B cell (primary cell): ENCODE results near the gene USP2. TPM values are rescaled to one million over a fixed set of nuclear protein-coding genes. Genes with fewer than 3 reads are reported as not detected.

Source experiments
- ATAC-seq: fragments of 200-7000 bp; cut with Tn5 transposase; one replicate; pipeline ENCODE4 v1.10.0; 2021; ENCODE audit warnings: low read depth, mild to moderate bottlenecking, moderate number of reproducible peaks, moderate library complexity
- CTCF ChIA-PET: fragments of 350-600 bp; sonication (Branson Sonifier 250); formaldehyde crosslinking; loops from one replicate; lab custom pipeline; 2021; ENCODE audit warnings: antibody characterized with exemption, inconsistent platforms; lab: Charles Lee
- POLR2A ChIA-PET: fragments of 350-600 bp; sonication (Branson Sonifier 250); formaldehyde crosslinking; loops from one replicate; lab custom pipeline; 2021; ENCODE audit warnings: antibody characterized with exemption; lab: Charles Lee
- DNase-seq: peaks from one replicate; pipeline ENCODE4 v3.0.0; 2013
- H2AFZ ChIP-seq: 2 replicates; pipeline ENCODE4 v1.6.1; 2012; ENCODE audit warnings: mild to moderate bottlenecking, low read depth, low read length; ENCODE audit not compliant: insufficient read depth, poor library complexity, severe bottlenecking
- H3K27ac ChIP-seq, 2 donors: 1 replicate in 1 of 2; 2 replicates in 1 of 2; pipeline ENCODE4 v1.5.1; 2012 to 2013; ENCODE audit warnings: low read length in 2 of 2, mild to moderate bottlenecking in 2 of 2, moderate library complexity in 1 of 2
- H3K27me3 ChIP-seq, 4 experiments: fragments of 200-600 bp in 1 of 4; sonication (generic) in 1 of 4; replicated peaks in 1 of 4; 1 replicate in 2 of 4; 2 replicates in 2 of 4; pipeline versions ENCODE4 v1.6.1 to v1.7.0; 2013 to 2016; ENCODE audit warnings: low read length in 3 of 4, mild to moderate bottlenecking in 2 of 4, mixed read lengths in 1 of 4, moderate library complexity in 1 of 4; ENCODE audit not compliant: insufficient read depth in 4 of 4, control insufficient read depth in 3 of 4; ENCODE audit errors: control extremely low read depth in 1 of 4
- H3K36me3 ChIP-seq, 2 experiments: replicated peaks in 1 of 2; 1 replicate in 1 of 2; 2 replicates in 1 of 2; pipeline versions ENCODE4 v1.6.1 to v1.7.1; 2013; ENCODE audit warnings: low read length in 1 of 2; ENCODE audit not compliant: insufficient read depth in 2 of 2, control insufficient read depth in 1 of 2; ENCODE audit errors: control extremely low read depth in 1 of 2, extremely low read depth in 1 of 2
- H3K4me1 ChIP-seq, 2 donors: fragments of 200-600 bp in 1 of 2; sonication (generic) in 1 of 2; 1 replicate in 1 of 2; 2 replicates in 1 of 2; pipeline versions ENCODE4 v1.5.1 to v1.6.1; 2013 to 2017; ENCODE audit warnings: low read length in 2 of 2; ENCODE audit not compliant: control insufficient read depth in 2 of 2, insufficient read depth in 2 of 2
- H3K4me2 ChIP-seq: replicated peaks from 2 replicates; pipeline ENCODE3; 2012; ENCODE audit warnings: mild to moderate bottlenecking, low read depth, low read length; ENCODE audit not compliant: poor library complexity, severe bottlenecking
- H3K4me3 ChIP-seq, 5 experiments: fragments of 200-600 bp in 1 of 5; sonication (generic) in 1 of 5; 1 replicate in 3 of 5; 2 replicates in 2 of 5; pipeline versions ENCODE4 v1.5.1 to v1.7.0; 2011 to 2016; ENCODE audit warnings: low read length in 4 of 5, mild to moderate bottlenecking in 4 of 5, low read depth in 2 of 5, control low read depth in 1 of 5, moderate library complexity in 1 of 5; ENCODE audit not compliant: insufficient read depth in 1 of 5; ENCODE audit errors: control extremely low read depth in 1 of 5, extremely low read depth in 1 of 5
- H3K79me2 ChIP-seq: fragments of 200-600 bp; sonication (generic); one replicate; pipeline ENCODE4 v1.6.0; 2016; ENCODE audit warnings: low read length; ENCODE audit not compliant: control insufficient read depth, insufficient read depth
- H3K9ac ChIP-seq: fragments of 200-600 bp; sonication (generic); 2 replicates; pipeline ENCODE4 v1.6.1; 2017; ENCODE audit warnings: mild to moderate bottlenecking, low read length, moderate library complexity
- H3K9me3 ChIP-seq, 3 donors: one replicate each; pipeline versions ENCODE4 v1.6.1 to v1.7.1; 2013; ENCODE audit warnings: low read length in 2 of 3; ENCODE audit not compliant: control insufficient read depth in 2 of 3, insufficient read depth in 1 of 3; ENCODE audit errors: control extremely low read depth in 1 of 3
- H4K20me1 ChIP-seq: 2 replicates; pipeline ENCODE4 v1.6.0; 2012; ENCODE audit warnings: mild to moderate bottlenecking, low read length; ENCODE audit not compliant: insufficient read depth, control insufficient read depth, poor library complexity, severe bottlenecking
- H3K27ac Mint-ChIP-seq: one replicate; pipeline ENCODE4 v1.8.0; 2021; ENCODE audit warnings: mixed read lengths
- H3K27me3 Mint-ChIP-seq: one replicate; pipeline ENCODE4 v1.8.0; 2021; ENCODE audit warnings: mixed read lengths
- H3K4me1 Mint-ChIP-seq: one replicate; pipeline ENCODE4 v1.8.0; 2021; ENCODE audit warnings: mixed read lengths
- H3K4me3 Mint-ChIP-seq: one replicate; pipeline ENCODE4 v1.8.0; 2021; ENCODE audit warnings: mixed read lengths
- H3K9me3 Mint-ChIP-seq: one replicate; pipeline ENCODE4 v1.8.0; 2022; ENCODE audit warnings: mixed read lengths; ENCODE audit not compliant: insufficient read depth
- EZH2 ChIP-seq: IDR thresholded peaks from 2 replicates; pipeline ENCODE4 v1.6.1; 2012; ENCODE audit warnings: borderline replicate concordance, low read depth, mild to moderate bottlenecking, moderate library complexity, low read length; ENCODE audit not compliant: insufficient read depth, poor library complexity, severe bottlenecking
- WGBS: methylation state at CpG from one replicate; pipeline ENCODE4 v1.1.5; 2013; ENCODE audit warnings: missing lambda C conversion rate; ENCODE audit not compliant: insufficient coverage; 5-methylcytosine and 5-hydroxymethylcytosine counted together
- intact Hi-C: fragments of 100-400 bp; cut with micrococcal nuclease; formaldehyde crosslinking; loops from one replicate; pipeline ENCODE4 v1.10.0; 2022
- polyA plus RNA-seq: library from polyadenylated mRNA; depleted of rRNA; stranded (reverse); fragments of >200 nt; gene quantifications from 2 replicates; pipeline ENCODE4 v1.2.3, GENCODE V29; 2012
- total RNA-seq, 2 donors: library from RNA; stranded (reverse); fragments of 120-200 nt in 1 of 2; gene quantifications; 1 replicate in 1 of 2; 2 replicates in 1 of 2; pipeline versions ENCODE4 v1.2.3 to v1.2.4, GENCODE V29; 2013 to 2022
- TF ChIP-seq, protein P1 (sequence below): fragments of 200-600 bp; IDR thresholded peaks from one replicate; pipeline ENCODE4 v1.8.0; 2022; ENCODE audit warnings: antibody characterized with exemption, mild to moderate bottlenecking

USP2 gene
- total and polyA plus RNA-seq, 2 donors (not counting 1 experiment from before 2014, with no cell fraction given) = 0.09 TPM; not detected in 1

DNA sequence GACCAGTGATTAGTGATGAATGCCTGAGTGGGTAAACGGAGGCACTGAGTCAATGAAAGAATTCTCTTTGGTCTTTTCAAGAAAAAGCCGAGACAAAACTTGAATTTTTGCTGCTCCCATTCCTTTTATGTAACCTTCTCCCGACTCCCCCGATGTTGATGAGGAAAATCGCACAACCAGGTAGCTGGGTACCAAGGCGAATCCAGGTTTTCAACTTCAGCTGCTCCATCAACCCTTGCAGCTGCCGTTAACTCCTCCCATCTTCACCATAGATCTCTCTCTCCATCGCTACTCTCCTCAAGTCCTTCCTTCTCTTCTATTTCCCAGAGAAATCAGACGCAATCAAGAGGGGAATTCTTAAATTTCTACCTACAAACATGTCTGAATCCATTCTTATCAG lies 611 bp upstream of the USP2 start:
- H3K36me3 ChIP-seq = no peaks in the 10 kb centered on the region
- H4K20me1 ChIP-seq = no peaks in the 10 kb centered on the region
- Mint-ChIP-seq H3K4me1 (peaks cover 6% of the 10 kb centered on the region), H3K27ac (no peak overlapping the region), H3K27me3 (peaks cover 5% of the 10 kb centered on the region), H3K9me3 (no peaks in the 10 kb centered on the region), H3K4me3 (no peak overlapping the region)
- H3K9ac ChIP-seq = peak overlapping the region; percentile 82
- ChIA-PET CTCF (interaction anchor here (0.6 to 6.5 kb wide), 6 partner anchors 10 to 1992 kb away, joined by 3 to 61 read pairs (median 5); partner anchors contain the start of gene RNF26), POLR2A (no interaction called here)
- TF ChIP-seq EZH2 = no peak
- TF ChIP-seq, protein P1, sequence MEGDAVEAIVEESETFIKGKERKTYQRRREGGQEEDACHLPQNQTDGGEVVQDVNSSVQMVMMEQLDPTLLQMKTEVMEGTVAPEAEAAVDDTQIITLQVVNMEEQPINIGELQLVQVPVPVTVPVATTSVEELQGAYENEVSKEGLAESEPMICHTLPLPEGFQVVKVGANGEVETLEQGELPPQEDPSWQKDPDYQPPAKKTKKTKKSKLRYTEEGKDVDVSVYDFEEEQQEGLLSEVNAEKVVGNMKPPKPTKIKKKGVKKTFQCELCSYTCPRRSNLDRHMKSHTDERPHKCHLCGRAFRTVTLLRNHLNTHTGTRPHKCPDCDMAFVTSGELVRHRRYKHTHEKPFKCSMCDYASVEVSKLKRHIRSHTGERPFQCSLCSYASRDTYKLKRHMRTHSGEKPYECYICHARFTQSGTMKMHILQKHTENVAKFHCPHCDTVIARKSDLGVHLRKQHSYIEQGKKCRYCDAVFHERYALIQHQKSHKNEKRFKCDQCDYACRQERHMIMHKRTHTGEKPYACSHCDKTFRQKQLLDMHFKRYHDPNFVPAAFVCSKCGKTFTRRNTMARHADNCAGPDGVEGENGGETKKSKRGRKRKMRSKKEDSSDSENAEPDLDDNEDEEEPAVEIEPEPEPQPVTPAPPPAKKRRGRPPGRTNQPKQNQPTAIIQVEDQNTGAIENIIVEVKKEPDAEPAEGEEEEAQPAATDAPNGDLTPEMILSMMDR = no peak
- peaks cover 12 to 17% of the 10 kb centered on the region in 2 donors for H3K4me1 ChIP-seq
- no peak for DNase-seq
- H2AFZ ChIP-seq = peak overlapping the region; percentile 88
- peaks cover 0 to 27% (median 16%) of the 10 kb centered on the region in 4 experiments for H3K27me3 ChIP-seq
- peaks cover 0 to 4% (median 0%) of the 10 kb centered on the region in 3 donors for H3K9me3 ChIP-seq
- WGBS = 9% methylated on average over 9 of the region's 9 CpGs
- peak overlapping the region; percentile 51 to 72 (median 55) for H3K4me3 ChIP-seq
- H3K27ac ChIP-seq = peak overlapping the region in 1 of 2 donors; percentile 64
- intact Hi-C loops = no loop called here
- ATAC-seq = no peak
- no peaks in the 10 kb centered on the region for H3K79me2 ChIP-seq
- H3K4me2 ChIP-seq = peak overlapping the region; percentile 98

DNA sequence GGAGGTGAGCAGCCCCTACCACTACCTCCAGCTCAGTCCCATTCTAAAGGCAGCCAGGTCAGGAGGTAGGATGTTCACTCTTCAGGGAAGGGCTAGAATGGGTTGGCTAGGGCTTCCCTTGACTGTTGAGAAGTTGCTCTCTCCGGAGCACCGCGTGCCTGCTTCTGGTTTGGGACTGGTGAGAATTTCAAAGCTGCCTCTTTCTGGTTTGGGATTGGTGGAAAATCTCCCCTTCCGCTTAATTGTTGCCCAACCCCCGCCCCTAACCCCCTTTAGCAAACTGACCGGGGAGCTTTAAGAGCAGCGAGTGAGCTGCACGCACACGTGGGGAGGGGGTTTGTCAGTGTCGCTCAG lies 686 bp downstream of the USP2 start:
- peak overlapping the region; percentile 98 for H3K4me2 ChIP-seq
- H3K27me3 ChIP-seq = peaks cover 0 to 27% (median 16%) of the 10 kb centered on the region in 4 experiments
- DNase-seq (no peak), ATAC-seq (no peak)
- ChIA-PET POLR2A (no interaction called here), CTCF (interaction anchor here (0.6 to 6.5 kb wide), 12 partner anchors 12 to 728 kb away, joined by 3 to 61 read pairs (median 4); partner anchors contain the start of genes C1QTNF5, CBL and RNF26)
- H3K4me3 Mint-ChIP-seq = no peak overlapping the region
- peak overlapping the region in 4 of 5 experiments; percentile 51 to 72 (median 54) for H3K4me3 ChIP-seq
- H2AFZ ChIP-seq = peak overlapping the region; percentile 88
- H3K27me3 Mint-ChIP-seq = peaks cover 5% of the 10 kb centered on the region
- H3K9me3 Mint-ChIP-seq = no peaks in the 10 kb centered on the region
- peaks cover 6% of the 10 kb centered on the region for H3K4me1 Mint-ChIP-seq
- 0% methylated on average over 1 of the region's 10 CpGs for WGBS
- peak overlapping the region; percentile 82 for H3K9ac ChIP-seq
- no peaks in the 10 kb centered on the region for H4K20me1 ChIP-seq
- peaks cover 12 to 17% of the 10 kb centered on the region in 2 donors for H3K4me1 ChIP-seq
- no peaks in the 10 kb centered on the region for H3K79me2 ChIP-seq
- intact Hi-C loops = loop anchor here (1.0 kb wide), 3 partner anchors 17 to 47 kb away; partner anchors contain the start of gene RNF26
- no peak overlapping the region for H3K27ac ChIP-seq
- TF ChIP-seq, protein P1 = no peak
- TF ChIP-seq EZH2 = no peak
- H3K9me3 ChIP-seq = peaks cover 0 to 4% (median 0%) of the 10 kb centered on the region in 3 donors
- no peak overlapping the region for H3K27ac Mint-ChIP-seq
- no peaks in the 10 kb centered on the region for H3K36me3 ChIP-seq
